OCI-LY1 (cell line): Measurements from ENCODE around the gene SLC11A1.

Source experiments
- EZH2 ChIP-seq: fragments of 200-600 bp; sonication (generic), shearing (Covaris generic); IDR thresholded peaks from 2 replicates; pipeline ENCODE4 v1.8.0; 2017; ENCODE audit warnings: borderline replicate concordance, mixed run types, mild to moderate bottlenecking, antibody characterized with exemption, low read length, moderate library complexity, mixed read lengths
- TF ChIP-seq, protein P1 (sequence below): fragments of 200-600 bp; sonication (generic), shearing (Covaris generic); IDR thresholded peaks from 2 replicates; pipeline ENCODE4 v1.5.1; 2017; ENCODE audit warnings: mild to moderate bottlenecking, antibody characterized with exemption, low read length, moderate library complexity, mixed read lengths

DNA sequence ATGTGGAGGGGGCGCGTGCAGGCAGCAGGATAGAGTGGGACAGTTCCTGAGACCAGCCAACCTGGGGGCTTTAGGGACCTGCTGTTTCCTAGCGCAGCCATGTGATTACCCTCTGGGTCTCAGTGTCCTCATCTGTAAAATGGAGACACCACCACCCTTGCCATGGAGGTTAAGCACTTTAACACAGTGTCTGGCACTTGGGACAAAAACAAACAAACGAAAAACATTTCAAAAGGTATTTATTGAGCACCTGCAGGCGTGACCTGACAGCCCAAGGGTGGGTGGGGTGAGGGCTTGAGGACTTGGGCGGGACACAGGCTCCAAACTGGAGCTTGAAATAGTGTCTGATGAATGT is 13.0 kb downstream of the SLC11A1 start:
- TF ChIP-seq, protein P1, sequence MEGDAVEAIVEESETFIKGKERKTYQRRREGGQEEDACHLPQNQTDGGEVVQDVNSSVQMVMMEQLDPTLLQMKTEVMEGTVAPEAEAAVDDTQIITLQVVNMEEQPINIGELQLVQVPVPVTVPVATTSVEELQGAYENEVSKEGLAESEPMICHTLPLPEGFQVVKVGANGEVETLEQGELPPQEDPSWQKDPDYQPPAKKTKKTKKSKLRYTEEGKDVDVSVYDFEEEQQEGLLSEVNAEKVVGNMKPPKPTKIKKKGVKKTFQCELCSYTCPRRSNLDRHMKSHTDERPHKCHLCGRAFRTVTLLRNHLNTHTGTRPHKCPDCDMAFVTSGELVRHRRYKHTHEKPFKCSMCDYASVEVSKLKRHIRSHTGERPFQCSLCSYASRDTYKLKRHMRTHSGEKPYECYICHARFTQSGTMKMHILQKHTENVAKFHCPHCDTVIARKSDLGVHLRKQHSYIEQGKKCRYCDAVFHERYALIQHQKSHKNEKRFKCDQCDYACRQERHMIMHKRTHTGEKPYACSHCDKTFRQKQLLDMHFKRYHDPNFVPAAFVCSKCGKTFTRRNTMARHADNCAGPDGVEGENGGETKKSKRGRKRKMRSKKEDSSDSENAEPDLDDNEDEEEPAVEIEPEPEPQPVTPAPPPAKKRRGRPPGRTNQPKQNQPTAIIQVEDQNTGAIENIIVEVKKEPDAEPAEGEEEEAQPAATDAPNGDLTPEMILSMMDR, result no peak
- TF ChIP-seq EZH2, result no peak
